ENCODE data around the gene FAM83B. TPM values are rescaled to one million over a fixed set of nuclear protein-coding genes. Genes with fewer than 3 reads are reported as not detected.

The FAM83B gene
- total and polyA plus RNA-seq, 10 of the 15 experiments (the other 5 are each of a cell fraction or from before 2014, with no cell fraction given) = 0.05 TPM; not detected in 9

- Histone ChIP-seq H2AFZ (ENCODE audit: control insufficient read depth, low read depth, low read length) (no peak overlapping the region), H3K9ac (ENCODE audit: control insufficient read depth, insufficient read depth, low read length) (no peak overlapping the region), H3K4me1 (ENCODE audit: control insufficient read depth, insufficient read depth, low read length) (no peaks in the 10 kb centered on the region), H3K79me2 (ENCODE audit: control insufficient read depth, insufficient read depth, low read length) (no peaks in the 10 kb centered on the region), H3K27ac (ENCODE audit: control insufficient read depth, insufficient read depth) (no peak overlapping the region), H3K9me3 (replicated peaks; ENCODE audit: control insufficient read depth, insufficient read depth, low read length) (no peaks in the 10 kb centered on the region), H4K20me1 (ENCODE audit: control insufficient read depth, insufficient read depth) (no peaks in the 10 kb centered on the region), H3K36me3 (ENCODE audit: control insufficient read depth in 2 of 2, insufficient read depth in 2 of 2, low read length in 1 of 2) (no peaks in the 10 kb centered on the region), H3K4me2 (ENCODE audit: control insufficient read depth, insufficient read depth) (no peak overlapping the region), H3K27me3 (replicated peaks in 1 of 2; ENCODE audit: control insufficient read depth in 2 of 2, insufficient read depth in 2 of 2, low read length in 1 of 2) (no peaks in the 10 kb centered on the region), H3K4me3 (no peak overlapping the region)
- DNase-seq (ENCODE audit: low read depth, low spot score) (no peak), FAIRE-seq (no peak), ATAC-seq (no peak)
- SMC1A ChIA-PET (ENCODE audit: uncharacterized antibody, unreplicated experiment) = no interaction called here
- in situ Hi-C loops (cut with MboI) = no loop called here
- TF ChIP-seq E4F1 (IDR thresholded peaks at IDR 0.05; ENCODE audit: borderline replicate concordance, partially characterized antibody) = no peak
- no peak for TF ChIP-seq POU2F2 (IDR thresholded peaks at IDR 0.05; ENCODE audit: borderline replicate concordance, low read depth, low read length)
- RAD21 ChIA-PET (ENCODE audit: unreplicated experiment) = no interaction called here
- no TSS peak for BruUV-seq (replicated peaks)
- intact Hi-C loops (cut with micrococcal nuclease; ENCODE audit: unreplicated experiment) = no loop called here
- CTCF ChIA-PET = no interaction called here
- POLR2A ChIA-PET = interaction anchor here (1.3 kb wide), 1 partner anchor 9 kb away, joined by 3 read pairs; no protein-coding TSS in a partner anchor
- WGBS (ENCODE audit: insufficient coverage, insufficient replicate concordance, low lambda C conversion rate, missing lambda C conversion rate) = 77% methylated on average over 3 of the region's 3 CpGs
Measured at GRCh38 chr6:54909184-54909583, 62.6 kb downstream of the FAM83B start.

- no peak for TF ChIP-seq TAF1 (IDR thresholded peaks at IDR 0.05; ENCODE audit: borderline replicate concordance, low read depth, low read length)
- TF ChIP-seq ZBTB11 (CRISPR knock-in tag; IDR thresholded peaks at IDR 0.05) = no peak
- no peak for TF ChIP-seq ZBED1 (IDR thresholded peaks at IDR 0.05; ENCODE audit: borderline replicate concordance)
- no peak for TF ChIP-seq EP300 (IDR thresholded peaks at IDR 0.05; ENCODE audit: borderline replicate concordance in 1 of 2, control insufficient read depth in 1 of 2, low read depth in 2 of 2, low read length in 2 of 2)
- no peak for TF ChIP-seq STAT1 (conservative IDR thresholded peaks at IDR 0.05)
- no peak for TF ChIP-seq ZNF384 (IDR thresholded peaks at IDR 0.05; ENCODE audit: borderline replicate concordance, low read depth, low read length)
- no peaks in the 10 kb centered on the region for H3K27me3 ChIP-seq (replicated peaks in 1 of 2; ENCODE audit: control insufficient read depth in 2 of 2, insufficient read depth in 2 of 2, low read length in 1 of 2)
- ChIA-PET SMC1A (ENCODE audit: uncharacterized antibody, unreplicated experiment) (no interaction called here), RAD21 (ENCODE audit: unreplicated experiment) (no interaction called here), CTCF (no interaction called here), POLR2A (no interaction called here)
- no peak overlapping the region; the same call in 1 of the 2 replicates for H2AFZ ChIP-seq (ENCODE audit: control insufficient read depth, low read depth, low read length)
- H3K4me1 ChIP-seq (ENCODE audit: control insufficient read depth, insufficient read depth, low read length) = no peaks in the 10 kb centered on the region
- intact Hi-C loops (cut with micrococcal nuclease; ENCODE audit: unreplicated experiment) = no loop called here
- no peak for ATAC-seq
- H4K20me1 ChIP-seq (ENCODE audit: control insufficient read depth, insufficient read depth) = no peaks in the 10 kb centered on the region
- DNase-seq (ENCODE audit: low read depth, low spot score) = no peak
- H3K4me3 ChIP-seq = no peak overlapping the region
- H3K4me2 ChIP-seq (ENCODE audit: control insufficient read depth, insufficient read depth) = no peak overlapping the region
- no TSS peak for BruUV-seq (replicated peaks)
- no peaks in the 10 kb centered on the region for H3K9me3 ChIP-seq (replicated peaks; ENCODE audit: control insufficient read depth, insufficient read depth, low read length)
- FAIRE-seq = no peak
- H3K9ac ChIP-seq (ENCODE audit: control insufficient read depth, insufficient read depth, low read length) = no peak overlapping the region
- 16% methylated on average over 6 of the region's 6 CpGs for WGBS (ENCODE audit: insufficient coverage, insufficient replicate concordance, low lambda C conversion rate, missing lambda C conversion rate)
- H3K27ac ChIP-seq (ENCODE audit: control insufficient read depth, insufficient read depth) = no peak overlapping the region
- H3K36me3 ChIP-seq (ENCODE audit: control insufficient read depth in 2 of 2, insufficient read depth in 2 of 2, low read length in 1 of 2) = no peaks in the 10 kb centered on the region
- in situ Hi-C loops (cut with MboI) = no loop called here
- H3K79me2 ChIP-seq (ENCODE audit: control insufficient read depth, insufficient read depth, low read length) = no peaks in the 10 kb centered on the region
Measured at GRCh38 chr6:54910431-54910884, 63.9 kb downstream of the FAM83B start.

Data from GM12878 (cell line).